ENCODE measurements around the gene RPP25L. TPM values are rescaled to one million over a fixed set of nuclear protein-coding genes. Genes with fewer than 3 reads are reported as not detected.

The RPP25L gene
- polyA plus RNA-seq, 1 of the 3 experiments (the other 2 are of a cell fraction): 47.6 TPM

DNA sequence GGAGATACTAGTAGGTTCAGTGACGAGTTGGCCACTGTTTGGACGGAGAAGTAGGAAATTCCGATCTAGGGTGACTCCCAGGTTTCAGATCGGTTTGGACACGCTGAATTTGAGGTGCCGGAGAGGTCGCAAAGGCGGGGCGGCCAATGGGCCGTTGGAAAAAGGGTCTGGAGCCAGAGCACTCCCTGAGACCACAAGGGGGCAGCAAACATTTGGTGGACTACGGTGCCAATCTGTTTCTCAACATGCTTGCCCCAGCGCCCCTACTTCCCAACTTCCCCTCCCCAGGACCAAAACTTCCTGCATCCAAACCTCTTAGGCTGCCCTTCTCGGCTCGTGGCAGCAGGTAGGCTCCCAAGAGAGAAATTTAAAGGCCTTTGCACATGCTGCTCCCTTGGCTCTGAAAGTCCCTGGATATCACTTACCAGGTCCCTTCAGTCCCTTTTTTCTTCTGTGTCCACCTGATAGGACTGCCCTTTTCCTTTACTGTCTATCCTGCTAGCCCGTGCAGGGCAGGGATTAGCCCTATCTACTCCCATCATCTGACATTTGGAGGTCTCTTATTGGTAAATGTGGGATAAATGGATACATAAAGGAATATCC lies 992 bp upstream of the RPP25L start:
- H3K9me2 ChIP-seq: no peaks in the 10 kb centered on the region
- H3K27me3 ChIP-seq (ENCODE audit: insufficient read depth): no peaks in the 10 kb centered on the region
- no peaks in the 10 kb centered on the region for H3K9me3 ChIP-seq
- peak overlapping the region; percentile 91; the same call in 1 of the 2 replicates for H2AFZ ChIP-seq (ENCODE audit: low read depth)
- H3K4me1 ChIP-seq (ENCODE audit: control insufficient read depth in 1 of 2, insufficient read depth in 2 of 2, low read depth in 1 of 2, low read length in 1 of 2): peaks cover 0 to 36% of the 10 kb centered on the region in 2 experiments; a peak in 1 of 4 replicates
- H3K9ac ChIP-seq: peak overlapping the region; percentile 84
- H3K4me2 ChIP-seq: peak overlapping the region; percentile 87
- peak overlapping the region; percentile 73 to 75; a peak in 2 of 4 replicates for H3K27ac ChIP-seq (ENCODE audit: low read depth in 2 of 2, low read length in 1 of 2)
- H3F3A ChIP-seq (replicated peaks; ENCODE audit: insufficient read depth): no peaks in the 10 kb centered on the region
- peak; percentile 84 for DNase-seq
- WGBS (ENCODE audit: low lambda C conversion rate): 6% methylated on average over 15 of the region's 15 CpGs
- POLR2A ChIA-PET: interaction anchor here (0.6 kb wide), 2 partner anchors 32 to 188 kb away, joined by 3 to 4 read pairs; no protein-coding TSS in a partner anchor
- peaks cover 10% of the 10 kb centered on the region; the same call in 1 of the 2 replicates for H3K79me2 ChIP-seq (ENCODE audit: insufficient read depth)
- H4K20me1 ChIP-seq (ENCODE audit: insufficient read depth): no peaks in the 10 kb centered on the region
- peaks cover 18 to 29% of the 10 kb centered on the region in 2 experiments for H3K36me3 ChIP-seq (replicated peaks in 1 of 2; ENCODE audit: control insufficient read depth in 1 of 2, insufficient read depth in 2 of 2, low read length in 1 of 2)
- CTCF ChIA-PET: interaction anchor here (0.6 to 8.8 kb wide), 23 partner anchors 8 to 280 kb away, joined by 3 to 256 read pairs (median 4); partner anchors contain the start of genes ARID3C and SIGMAR1
- TF ChIP-seq RAD21 (IDR thresholded peaks at IDR 0.05; ENCODE audit: low read length) (peak; percentile 72), ELF1 (IDR thresholded peaks at IDR 0.05) (no peak), ZBTB33 (IDR thresholded peaks at IDR 0.05; ENCODE audit: borderline replicate concordance, low read depth) (no peak), PBX3 (IDR thresholded peaks at IDR 0.05) (no peak), SMC3 (IDR thresholded peaks at IDR 0.05; ENCODE audit: low read depth, low read length) (peak; percentile 89), MEF2A (IDR thresholded peaks at IDR 0.05; ENCODE audit: borderline replicate concordance, low read depth) (no peak), NFIC (IDR thresholded peaks at IDR 0.05; ENCODE audit: borderline replicate concordance) (0 out of 2 replicates have a peak, but pooled peaks have one; percentile 19), SIN3A (IDR thresholded peaks at IDR 0.05; ENCODE audit: borderline replicate concordance, low read depth, low read length) (0 out of 2 replicates have a peak, but pooled peaks have one; percentile 44), CTCF (IDR thresholded peaks at IDR 0.05) (peak; percentile 89)
- peak overlapping the region; percentile 66 to 84 for H3K4me3 ChIP-seq (ENCODE audit: low read depth in 2 of 2, low read length in 1 of 2)
